Stimulated activated CD4-positive, alpha-beta T cell treated with anti-CD3 and anti-CD28 coated beads, Interleukin-4, amount 100 ng/mL, for 4 hours (primary cell): ENCODE measurements around the gene CERS1.

Source experiments
- DNase-seq, 2 experiments: peaks; one replicate each; pipeline ENCODE4 v3.0.0-alpha.2; 2020

CERS1 gene

DNA sequence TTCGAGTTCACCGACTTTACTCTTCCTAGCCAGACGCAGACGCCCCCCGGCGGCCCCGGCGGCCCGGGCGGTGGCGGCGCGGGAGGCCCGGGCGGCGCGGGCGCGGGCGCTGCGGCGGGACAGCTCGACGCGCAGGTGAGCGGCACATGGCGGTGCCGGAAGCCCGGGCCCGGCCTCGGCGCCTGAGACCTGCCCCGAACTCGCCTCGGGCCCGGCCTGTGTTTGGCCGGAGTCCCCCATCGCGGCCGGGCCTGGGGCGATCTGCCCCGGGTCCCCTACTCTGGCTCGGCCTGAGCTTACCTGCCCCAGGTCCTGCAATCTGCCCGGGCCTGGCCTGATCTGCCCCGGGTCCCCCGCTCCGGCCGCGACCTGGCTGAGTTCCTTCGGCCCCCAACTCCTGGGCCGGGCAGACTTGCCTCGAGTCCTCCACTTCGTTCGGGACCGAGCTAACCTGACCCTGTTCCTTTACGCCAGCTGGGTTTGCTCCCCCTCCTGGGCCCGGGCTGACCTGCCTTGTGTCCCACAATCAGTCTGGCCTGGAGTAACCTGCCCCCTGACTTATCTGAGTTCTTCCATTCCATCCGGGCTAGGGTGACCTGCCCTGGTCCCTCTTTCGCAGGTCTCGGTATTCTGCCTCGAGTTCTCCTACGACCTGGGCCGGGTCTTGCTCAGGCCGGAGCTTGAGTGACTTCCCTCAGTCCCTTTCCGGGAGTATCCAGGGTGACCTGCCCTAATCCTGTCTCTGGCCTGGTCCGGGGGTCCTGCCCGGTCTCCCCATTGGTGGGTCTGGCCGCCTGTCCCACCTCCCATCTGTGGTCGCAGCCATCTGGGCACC, 63.4 kb downstream of the CERS1 start:
- DNase-seq: peak in 1 of 2 experiments; percentile 18

DNA sequence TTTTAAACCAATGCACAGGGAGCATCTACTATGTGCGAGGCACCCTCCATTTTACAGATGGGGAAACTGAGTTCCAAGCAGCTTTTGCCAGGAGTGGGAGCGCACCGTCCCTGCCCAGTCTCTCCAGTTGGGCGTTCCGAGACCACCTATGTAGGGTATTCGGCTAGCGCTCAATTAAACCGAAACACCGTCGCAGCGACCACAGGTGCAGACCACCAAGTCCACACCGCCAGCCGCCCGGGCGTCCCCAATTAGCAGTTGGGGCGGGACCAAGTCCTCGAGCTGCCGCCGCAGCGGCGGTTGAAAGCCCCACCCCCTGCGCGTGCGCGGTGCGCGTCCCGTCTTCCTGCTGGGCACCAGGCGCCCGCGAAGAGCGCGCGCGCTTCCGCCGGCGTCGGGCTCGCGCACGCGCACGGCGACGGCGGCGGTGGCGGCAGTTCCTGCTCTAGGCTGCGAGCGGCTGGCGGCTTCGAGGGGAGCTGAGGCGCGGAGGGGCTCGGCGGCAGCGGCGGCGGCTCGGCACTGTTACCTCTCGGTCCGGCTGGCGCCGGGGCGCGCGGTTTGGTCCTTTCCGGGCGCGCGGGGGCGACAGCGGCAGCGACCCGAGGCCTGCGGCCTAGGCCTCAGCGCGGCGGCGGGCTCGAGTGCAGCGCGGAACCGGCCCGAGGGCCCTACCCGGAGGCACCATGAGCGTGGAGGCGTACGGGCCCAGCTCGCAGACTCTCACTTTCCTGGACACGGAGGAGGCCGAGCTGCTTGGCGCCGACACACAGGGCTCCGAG, 64.2 kb downstream of the CERS1 start, which contains the start of gene UPF1:
TSS of gene UPF1 (plus strand) at position 436 of the 782 bp plus-strand sequence. CDS start at position 687, 251 bp downstream.
- DNase-seq: peak; percentile 96 to 98

DNA sequence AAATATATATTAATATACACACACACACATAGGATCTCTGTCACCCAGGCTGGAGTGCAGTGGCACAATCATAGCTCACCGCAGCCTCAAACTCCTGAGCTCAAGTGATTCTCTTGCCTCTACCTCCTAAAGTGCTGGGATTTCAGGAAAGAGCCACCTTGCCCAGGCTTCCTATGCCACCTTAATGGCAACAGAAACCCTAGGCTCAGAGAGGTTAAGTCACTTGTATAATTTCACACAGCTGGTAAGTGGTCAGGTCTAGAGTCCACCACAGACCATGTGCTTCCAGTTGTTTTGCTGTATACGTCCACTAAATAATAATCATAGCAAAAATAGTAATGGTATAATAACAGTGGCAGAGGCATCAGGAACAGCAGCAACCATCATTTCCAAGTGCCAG, 65.5 kb downstream of the CERS1 start:
- no peak for DNase-seq

DNA sequence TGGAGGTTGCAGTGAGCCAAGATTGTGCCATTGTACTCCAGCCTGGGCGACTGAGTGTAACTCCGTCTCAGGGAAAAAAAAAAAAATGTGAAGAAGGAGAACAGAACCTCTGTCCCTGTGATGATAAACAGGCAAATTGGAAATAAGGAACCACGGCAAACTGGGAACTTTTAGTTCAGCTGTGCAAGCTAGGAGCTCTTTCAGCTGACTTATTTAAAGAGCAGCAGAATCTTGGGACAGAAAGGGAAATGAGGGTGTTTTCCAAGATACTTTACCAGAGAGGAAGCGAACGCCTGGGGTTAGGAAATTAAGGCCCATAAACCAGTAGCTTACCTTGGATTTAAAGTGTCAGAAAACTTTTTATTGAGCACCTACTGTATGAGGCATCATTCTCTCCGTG, 67.2 kb downstream of the CERS1 start:
- DNase-seq: no peak
